Transverse colon (tissue), 4 donors: ENCODE measurements around the gene STN1. TPM values are rescaled to one million over a fixed set of nuclear protein-coding genes. Genes with fewer than 3 reads are reported as not detected.
A peak's percentile ranks its signal among the peaks of the same experiment; 100 is the strongest.
"Not testable (repeated sequence)": the region's sequence is repeated elsewhere in the genome, so short reads cannot be mapped to it uniquely, and the experiment has no call there.

ENCODE experiments used
- DNase-seq: peaks from one replicate; pipeline ENCODE4 v3.0.0-alpha.2; 2019
- H3K27ac ChIP-seq, 4 donors: fragments of 200-600 bp; sonication (generic); 2 replicates each; pipeline ENCODE4 v1.5.1; 2016 to 2018; ENCODE audit warnings: inconsistent platforms in 4 of 4
- H3K27me3 ChIP-seq: fragments of 200-600 bp; sonication (generic); 2 replicates; pipeline ENCODE4 v1.5.1; 2017; ENCODE audit warnings: inconsistent platforms
- H3K36me3 ChIP-seq, 4 donors: fragments of 200-600 bp; sonication (generic); 2 replicates each; pipeline ENCODE4 v1.5.1; 2017 to 2019; ENCODE audit warnings: inconsistent platforms in 4 of 4
- H3K4me1 ChIP-seq, 4 donors: fragments of 200-600 bp; sonication (generic); 2 replicates each; pipeline ENCODE4 v1.5.1; 2017 to 2020; ENCODE audit warnings: inconsistent platforms in 4 of 4
- H3K4me3 ChIP-seq, 4 donors: fragments of 200-600 bp; sonication (generic); 1 replicate in 1 of 4; 2 replicates in 3 of 4; pipeline versions ENCODE4 v1.5.1 to v1.6.1; 2017 to 2019; ENCODE audit warnings: inconsistent platforms in 4 of 4
- H3K9me3 ChIP-seq, 2 donors: fragments of 200-600 bp; sonication (generic); 2 replicates each; pipeline ENCODE4 v1.5.1; 2017 to 2019; ENCODE audit warnings: inconsistent platforms in 2 of 2
- CTCF ChIP-seq, 5 experiments: fragments of 200-600 bp in 3 of 5; fragments of 450-650 bp in 2 of 5; sonication (generic) in 3 of 5; IDR thresholded peaks; 1 replicate in 2 of 5; 2 replicates in 3 of 5; pipeline ENCODE4 v1.5.1; 2016 to 2017; ENCODE audit warnings: antibody characterized with exemption in 5 of 5, inconsistent platforms in 3 of 5, mild to moderate bottlenecking in 2 of 5, moderate library complexity in 1 of 5
- EP300 ChIP-seq: sonication (generic); formaldehyde crosslinking; IDR thresholded peaks from one replicate; pipeline ENCODE4 v1.6.1; 2017; ENCODE audit warnings: antibody characterized with exemption, low read depth
- POLR2A ChIP-seq: fragments of 450-650 bp; IDR thresholded peaks from one replicate; pipeline ENCODE4 v1.6.1; 2016; ENCODE audit warnings: antibody characterized with exemption, mild to moderate bottlenecking, moderate library complexity
- POLR2AphosphoS5 ChIP-seq, 3 donors: sonication (generic); formaldehyde crosslinking; IDR thresholded peaks; one replicate each; pipeline ENCODE4 v1.6.1; 2016; ENCODE audit warnings: antibody characterized with exemption in 3 of 3
- WGBS, 2 donors: methylation state at CpG; one replicate each; pipeline ENCODE4 v1.1.5; 2018; ENCODE audit warnings: low coverage in 1 of 2; 5-methylcytosine and 5-hydroxymethylcytosine counted together
- in situ Hi-C, 4 donors: fragments of 200-750 bp; cut with MboI; loops; one replicate each; pipeline versions ENCODE4 v1.15.0 to v1.15.1; 2017; ENCODE audit warnings: low sequenced_read_pairs in 3 of 4, low pct_ligation_motif_present in 1 of 4, low pct_unique_long_range_greater_than_20kb in 1 of 4
- intact Hi-C: fragments of 100-400 bp; cut with DNase I; formaldehyde crosslinking; loops from one replicate; pipeline ENCODE4 v1.15.1; 2023; ENCODE audit warnings: low total_unique reads
- total RNA-seq, 4 donors: library from RNA; depleted of rRNA; stranded (reverse); fragments of >200 nt; gene quantifications; one replicate each; pipeline ENCODE4 v1.1.0, GENCODE V29; 2016

Gene STN1
- total RNA-seq, 4 donors from 2014 or later, result 20.8 to 31.8 (median 26.4) TPM

- intact Hi-C loops, result no loop called here
- 74% methylated on average over 8 of the region's 8 CpGs; no CpG with 5 or more reads in 1 of the 2 donors for WGBS, 2 donors
- peaks cover 50 to 86% (median 72%) of the 10 kb centered on the region in 4 donors for H3K4me1 ChIP-seq
These were observed 70.0 kb downstream of the STN1 start for GRCh38 chr10:103847909-103848468.

DNA sequence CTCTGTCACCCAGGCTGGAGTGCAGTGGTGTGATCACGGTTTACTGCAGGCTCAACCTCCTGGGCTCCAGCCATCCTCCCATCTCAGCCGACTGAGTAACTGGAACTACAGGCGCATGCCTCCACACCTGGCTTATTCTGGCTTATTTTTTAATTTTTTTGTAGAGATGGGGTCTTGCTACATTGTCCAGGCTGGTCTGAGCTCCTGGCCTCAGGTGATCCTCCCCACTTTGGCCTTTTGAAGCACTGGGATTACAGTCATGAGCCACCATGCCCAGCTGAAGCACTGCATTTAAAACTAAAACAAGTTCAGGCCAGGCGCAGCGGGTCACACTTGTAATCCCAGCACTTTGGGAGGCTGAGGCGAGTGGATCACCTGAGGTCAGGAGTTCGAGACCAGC, 70.6 kb downstream of the STN1 start:
- Histone ChIP-seq H3K4me3 (no peak overlapping the region), H3K9me3 (no peaks in the 10 kb centered on the region), H3K36me3 (no peaks in the 10 kb centered on the region), H3K4me1 (peaks cover 48 to 83% (median 68%) of the 10 kb centered on the region in 4 donors), H3K27me3 (no peaks in the 10 kb centered on the region), H3K27ac (no peak overlapping the region)
- intact Hi-C loops (no loop called here), in situ Hi-C loops (no loop called here)
- 89% methylated on average over 7 of the region's 7 CpGs; no CpG with 5 or more reads in 1 of the 2 donors for WGBS, 2 donors
- no peak for DNase-seq
- no peak for TF ChIP-seq CTCF (IDR thresholded peaks at IDR 0.05)
- TF ChIP-seq POLR2AphosphoS5 (IDR thresholded peaks at IDR 0.05), result no peak
- no peak for TF ChIP-seq POLR2A

More at GRCh38 chr10:103847909-103848468, 70.0 kb downstream of the STN1 start:
- DNase-seq, result no peak
- in situ Hi-C loops, result no loop called here
- Histone ChIP-seq H3K4me3 (no peak overlapping the region), H3K27ac (peak overlapping the region in 2 of 4 donors; percentile 42 to 88), H3K36me3 (no peaks in the 10 kb centered on the region), H3K9me3 (no peaks in the 10 kb centered on the region), H3K27me3 (no peaks in the 10 kb centered on the region)
- peak in 3 of 5 experiments; percentile 8 to 28 (median 15) for TF ChIP-seq CTCF (IDR thresholded peaks at IDR 0.05)
- no peak for TF ChIP-seq EP300
- no peak for TF ChIP-seq POLR2A
- TF ChIP-seq POLR2AphosphoS5 (IDR thresholded peaks at IDR 0.05), result no peak

DNA sequence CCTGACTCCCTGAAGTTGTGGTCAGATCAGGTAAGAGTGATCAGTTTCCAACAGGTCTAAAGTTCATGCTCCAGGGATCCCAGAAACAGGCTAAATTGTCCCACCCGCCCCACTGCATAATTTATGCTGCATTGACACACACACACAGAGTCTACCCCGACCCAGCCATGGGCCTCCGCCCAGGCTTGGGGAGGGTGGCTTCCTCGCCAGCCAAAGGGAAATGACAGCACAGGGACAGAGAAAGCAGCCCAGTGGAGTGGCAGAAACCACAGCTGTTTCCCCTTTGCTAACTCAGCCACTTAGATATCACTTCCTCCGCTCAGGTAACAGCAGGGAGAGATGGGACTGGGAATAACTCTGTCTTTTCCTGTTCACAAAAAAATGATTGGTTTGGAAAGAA, 72.0 kb downstream of the STN1 start:
- peak; percentile 57 for DNase-seq
- WGBS, 2 donors, result 21 to 50% methylated on average over 2 to 5 of the region's 5 CpGs
- TF ChIP-seq POLR2A (no peak), CTCF (IDR thresholded peaks at IDR 0.05) (no peak), EP300 (no peak), POLR2AphosphoS5 (IDR thresholded peaks at IDR 0.05) (no peak)
- intact Hi-C loops (no loop called here), in situ Hi-C loops (no loop called here)
- Histone ChIP-seq H3K4me3 (no peak overlapping the region), H3K4me1 (peaks cover 36 to 75% (median 59%) of the 10 kb centered on the region in 4 donors), H3K36me3 (no peaks in the 10 kb centered on the region), H3K27me3 (no peaks in the 10 kb centered on the region), H3K27ac (peak overlapping the region; percentile 2 to 54 (median 39)), H3K9me3 (no peaks in the 10 kb centered on the region)

DNA sequence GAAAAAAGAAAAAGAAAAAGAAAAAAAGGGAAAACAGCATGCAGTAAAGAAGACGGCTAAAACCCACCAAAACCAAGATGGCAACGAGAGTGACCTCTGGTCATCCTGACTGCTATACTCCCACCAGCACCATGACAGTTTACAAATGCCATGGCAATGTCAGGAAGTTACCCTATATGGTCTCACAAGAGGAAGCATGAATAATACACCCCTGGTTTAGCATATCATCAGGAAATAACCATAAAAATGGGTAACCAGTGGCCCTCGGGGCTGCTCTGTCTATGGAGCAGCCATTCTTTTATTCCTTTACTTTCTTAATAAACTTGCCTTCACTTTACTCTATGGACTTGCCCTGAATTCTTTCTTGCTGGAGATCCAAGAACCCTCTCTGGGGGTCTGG, 72.6 kb downstream of the STN1 start:
- Histone ChIP-seq H3K4me1 (peaks cover 35 to 75% (median 57%) of the 10 kb centered on the region in 4 donors), H3K27ac (peak overlapping the region; percentile 2 to 54 (median 39))
- DNase-seq, H3K36me3 ChIP-seq, H3K27me3 ChIP-seq, in situ Hi-C loops, intact Hi-C loops, H3K9me3 ChIP-seq, H3K4me3 ChIP-seq: not testable (repeated sequence)
- 73 to 76% methylated on average over 3 of the region's 3 CpGs for WGBS, 2 donors
